ENCODE data around the gene SLF2. TPM values are rescaled to one million over a fixed set of nuclear protein-coding genes. Genes with fewer than 3 reads are reported as not detected.

SLF2 gene
- total RNA-seq, 2 experiments from 2014 or later, result 29.0 to 31.9 TPM

- ChIA-PET CTCF (interaction anchor here (0.8 to 3.6 kb wide), 23 partner anchors 9 to 346 kb away, joined by 3 to 40 read pairs (median 3); no protein-coding TSS in a partner anchor), POLR2A (no interaction called here)
- Mint-ChIP-seq H3K36me3 (ENCODE audit: low read depth) (no peaks in the 10 kb centered on the region), H3K27ac (no peak overlapping the region), H3K4me1 (ENCODE audit: low read depth) (no peaks in the 10 kb centered on the region), H3K4me3 (no peak overlapping the region), H3K27me3 (peaks cover 8% of the 10 kb centered on the region), H3K9me3 (no peaks in the 10 kb centered on the region)
- DNase-seq, result peak; percentile 78
- peak; percentile 87 for ATAC-seq
- TF ChIP-seq CTCF (IDR thresholded peaks at IDR 0.05), result peak; percentile 69
- intact Hi-C loops (cut with micrococcal nuclease), result loop anchor here (5.0 kb wide), 2 partner anchors 120 to 200 kb away; no protein-coding TSS in a partner anchor
Measured at GRCh38 chr10:100872034-100872791, 40.5 kb upstream of the SLF2 start.

- Mint-ChIP-seq H3K4me1 (ENCODE audit: low read depth) (no peaks in the 10 kb centered on the region), H3K9me3 (no peaks in the 10 kb centered on the region), H3K27ac (no peak overlapping the region), H3K4me3 (no peak overlapping the region), H3K36me3 (ENCODE audit: low read depth) (no peaks in the 10 kb centered on the region), H3K27me3 (peaks cover 8% of the 10 kb centered on the region)
- TF ChIP-seq CTCF (IDR thresholded peaks at IDR 0.05), result no peak
- ChIA-PET POLR2A (no interaction called here), CTCF (interaction anchor here (1.3 to 3.6 kb wide), 5 partner anchors 13 to 311 kb away, joined by 3 to 40 read pairs (median 10); no protein-coding TSS in a partner anchor)
- intact Hi-C loops (cut with micrococcal nuclease), result loop anchor here (5.0 kb wide), 2 partner anchors 121 to 201 kb away; no protein-coding TSS in a partner anchor
- ATAC-seq, result no peak
- DNase-seq, result no peak
Measured at GRCh38 chr10:100873146-100873826, 39.5 kb upstream of the SLF2 start.

GRCh38 chr10:100873827-100874326 is 38.9 kb upstream of the SLF2 start:
- H3K36me3 Mint-ChIP-seq (ENCODE audit: low read depth), result no peaks in the 10 kb centered on the region
- DNase-seq, result no peak
- intact Hi-C loops (cut with micrococcal nuclease), result loop anchor here (5.0 kb wide), 2 partner anchors 122 to 202 kb away; no protein-coding TSS in a partner anchor
- H3K27me3 Mint-ChIP-seq, result peaks cover 4% of the 10 kb centered on the region
- CTCF ChIA-PET, result interaction anchor here (1.5 kb wide), 1 partner anchor 21 kb away, joined by 3 read pairs; no protein-coding TSS in a partner anchor
- H3K27ac Mint-ChIP-seq, result no peak overlapping the region
- no peak for TF ChIP-seq CTCF (IDR thresholded peaks at IDR 0.05)
- no peaks in the 10 kb centered on the region for H3K4me1 Mint-ChIP-seq (ENCODE audit: low read depth)
- H3K9me3 Mint-ChIP-seq, result no peaks in the 10 kb centered on the region
- ATAC-seq, result no peak
- H3K4me3 Mint-ChIP-seq, result no peak overlapping the region
- POLR2A ChIA-PET, result no interaction called here

GRCh38 chr10:100874702-100875483 is 37.9 kb upstream of the SLF2 start:
- H3K9me3 Mint-ChIP-seq, result no peaks in the 10 kb centered on the region
- H3K4me1 Mint-ChIP-seq (ENCODE audit: low read depth), result no peaks in the 10 kb centered on the region
- DNase-seq, result no peak
- no peak overlapping the region for H3K4me3 Mint-ChIP-seq
- POLR2A ChIA-PET, result no interaction called here
- H3K27ac Mint-ChIP-seq, result no peak overlapping the region
- no peaks in the 10 kb centered on the region for H3K36me3 Mint-ChIP-seq (ENCODE audit: low read depth)
- H3K27me3 Mint-ChIP-seq, result peaks cover 4% of the 10 kb centered on the region
- intact Hi-C loops (cut with micrococcal nuclease), result loop anchor here (5.0 kb wide), 3 partner anchors 123 to 313 kb away; no protein-coding TSS in a partner anchor
- TF ChIP-seq CTCF (IDR thresholded peaks at IDR 0.05), result no peak
- CTCF ChIA-PET, result no interaction called here
- ATAC-seq, result no peak

All from activated CD8-positive, alpha-beta T cell treated with anti-CD3 and anti-CD28 coated beads for 36 hours (primary cell).